ENCODE results near the gene KAT8.

The KAT8 gene

DNA sequence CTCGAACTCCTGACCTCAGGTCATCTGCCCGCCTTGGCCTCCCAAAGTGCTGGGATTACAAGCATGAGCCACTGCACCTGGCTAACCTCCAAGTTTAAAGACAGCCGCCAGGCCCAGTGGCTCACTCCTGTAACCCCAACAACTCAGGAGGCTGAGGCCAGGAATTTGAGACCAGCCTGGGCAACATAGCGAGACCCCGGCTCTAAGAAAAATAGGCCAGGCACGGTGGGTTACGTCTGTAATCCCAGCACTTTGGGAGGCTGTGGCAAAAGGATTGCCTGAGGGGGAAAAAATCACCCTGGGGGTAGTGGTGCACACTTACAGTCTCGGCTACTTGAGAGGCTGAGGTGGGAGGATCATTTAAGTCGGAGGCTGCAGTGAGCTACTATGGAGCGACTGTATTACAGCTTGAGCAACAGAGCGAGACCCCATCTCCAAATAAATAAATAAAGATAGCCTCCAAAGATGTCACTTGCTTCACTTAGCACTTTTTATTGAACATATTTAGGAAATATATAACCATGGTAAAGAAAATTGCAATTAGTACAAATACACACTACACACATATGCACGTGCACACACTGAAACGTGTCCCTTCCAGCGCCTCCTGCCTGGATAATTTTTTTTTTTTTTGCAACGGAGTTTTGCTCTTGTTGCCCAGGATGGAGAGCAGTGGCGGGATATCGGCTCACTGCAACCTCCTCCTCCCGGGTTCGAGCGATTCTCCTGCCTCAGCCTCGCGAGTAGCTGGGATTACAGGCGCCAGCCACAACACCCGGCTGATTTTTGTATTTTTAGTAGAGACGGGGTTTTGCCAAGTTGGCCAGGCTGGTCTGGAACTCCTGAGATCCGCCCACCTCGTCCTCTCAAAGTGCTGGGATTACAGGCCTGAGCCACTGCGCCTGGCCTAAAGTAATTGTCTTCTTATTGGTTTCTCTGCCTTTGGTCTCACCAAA is 10.7 kb upstream of the KAT8 start:
- H3K4me1 ChIP-seq (ENCODE audit: control extremely low read depth in 1 of 4, control insufficient read depth in 4 of 4, insufficient read depth in 4 of 4, low read length in 3 of 4): peaks cover 2 to 21% (median 18%) of the 10 kb centered on the region in 4 experiments
- no peaks in the 10 kb centered on the region for H3K27me3 ChIP-seq (replicated peaks in 2 of 5; ENCODE audit: control insufficient read depth in 4 of 5, insufficient read depth in 5 of 5, low read length in 4 of 5)
- H3K4me3 ChIP-seq (ENCODE audit: control insufficient read depth in 1 of 7, extremely low read depth in 1 of 7, insufficient read depth in 4 of 7, low read depth in 2 of 7, low read length in 6 of 7): no peak overlapping the region
- ChIA-PET CTCF (interaction anchor here (1.1 to 1.4 kb wide), 2 partner anchors 16 to 36 kb away, joined by 3 to 4 read pairs; no protein-coding TSS in a partner anchor), POLR2A (no interaction called here)
- WGBS (ENCODE audit: insufficient coverage): 91% methylated on average over 19 of the region's 28 CpGs
- DNase-seq: no peak
- H3K9me3 ChIP-seq (ENCODE audit: control extremely low read depth in 1 of 5, control insufficient read depth in 4 of 5, insufficient read depth in 2 of 5, low read depth in 1 of 5, low read length in 4 of 5): no peaks in the 10 kb centered on the region
- H3K36me3 ChIP-seq (ENCODE audit: control insufficient read depth in 4 of 4, insufficient read depth in 4 of 4, low read length in 3 of 4): peaks cover 8 to 25% (median 21%) of the 10 kb centered on the region in 4 experiments
- no peak overlapping the region for H3K27ac ChIP-seq (ENCODE audit: insufficient read depth in 1 of 2, low read depth in 1 of 2, low read length in 2 of 2, poor library complexity in 1 of 2, severe bottlenecking in 2 of 2)

DNA sequence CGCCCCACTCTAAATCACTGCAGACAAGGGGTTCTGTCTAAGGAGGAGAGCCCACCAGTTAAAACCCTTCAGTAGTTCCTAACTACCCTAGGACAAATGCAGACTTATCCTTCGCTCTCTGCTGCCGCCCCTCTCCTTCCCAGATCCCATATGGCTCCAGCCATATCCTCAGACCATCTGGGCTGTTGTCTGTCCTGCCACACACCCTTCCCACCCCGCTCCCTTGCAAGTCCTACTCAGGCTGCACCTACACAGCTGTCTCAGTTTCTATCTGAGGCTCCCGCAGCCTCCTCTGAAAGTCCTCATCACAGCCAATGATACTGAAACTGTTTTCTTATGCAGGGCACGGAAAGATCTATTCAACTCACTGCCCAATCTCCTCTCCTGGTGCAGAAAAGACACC is 10.0 kb upstream of the KAT8 start:
- no peak overlapping the region for H3K4me3 ChIP-seq (ENCODE audit: control insufficient read depth in 1 of 7, extremely low read depth in 1 of 7, insufficient read depth in 4 of 7, low read depth in 2 of 7, low read length in 6 of 7)
- 98% methylated on average over 6 of the region's 6 CpGs for WGBS (ENCODE audit: insufficient coverage)

DNA sequence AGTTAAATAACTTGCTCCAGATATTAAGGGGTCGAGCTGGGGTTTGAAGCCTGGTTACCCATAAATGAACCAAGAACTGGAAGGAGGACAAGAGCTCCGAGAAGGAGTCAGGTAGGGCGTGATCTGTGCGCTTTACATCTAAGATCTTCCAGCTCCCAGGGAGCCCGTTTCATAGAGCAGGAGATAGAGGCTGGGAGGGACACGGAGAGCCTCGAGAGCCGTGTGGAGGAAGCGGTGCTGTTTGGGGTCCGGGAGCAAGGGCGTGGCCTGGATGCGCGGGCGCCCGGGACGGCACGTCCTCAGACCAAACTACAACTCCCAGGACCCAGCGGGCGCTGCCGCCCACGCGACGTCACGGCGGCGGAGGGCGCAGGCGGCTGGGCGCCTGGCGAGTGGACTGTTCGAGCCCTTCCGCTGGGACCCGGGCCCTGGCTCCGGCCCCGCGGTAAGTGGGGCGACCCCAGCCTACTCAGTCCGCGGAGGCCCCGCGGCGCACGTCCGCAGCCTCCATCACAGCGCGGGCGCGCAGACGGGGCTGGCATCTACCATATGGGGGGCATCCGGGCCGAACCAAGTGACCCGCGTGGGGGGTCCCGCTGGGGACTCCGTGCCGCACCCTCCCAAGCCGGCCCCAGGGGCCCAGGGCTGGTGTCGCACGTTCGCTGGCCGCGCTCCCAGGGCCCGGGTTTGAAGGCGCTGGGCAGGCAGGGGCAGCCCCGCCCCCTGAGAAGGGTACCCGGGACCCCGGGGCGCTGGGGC is 9.2 kb upstream of the KAT8 start, which contains the start of gene BCKDK:
BCKDK (plus strand) TSS at position 352 of the 759 bp plus-strand sequence. CDS start 838 bp downstream, outside the sequence.
- peak; percentile 44 to 56 (median 50) for DNase-seq
- peaks cover 8 to 37% (median 29%) of the 10 kb centered on the region in 4 experiments for H3K36me3 ChIP-seq (ENCODE audit: control insufficient read depth in 4 of 4, insufficient read depth in 4 of 4, low read length in 3 of 4)
- H3K27me3 ChIP-seq (replicated peaks in 2 of 5; ENCODE audit: control insufficient read depth in 4 of 5, insufficient read depth in 5 of 5, low read length in 4 of 5): no peaks in the 10 kb centered on the region
- ChIA-PET CTCF (interaction anchor here (0.9 to 2.4 kb wide), 5 partner anchors 9 to 153 kb away, joined by 3 to 7 read pairs (median 3); partner anchors contain the start of gene KAT8), POLR2A (interaction anchor here (1.0 kb wide), 1 partner anchor 34 kb away, joined by 3 read pairs; no protein-coding TSS in a partner anchor)
- 4% methylated on average over 65 of the region's 68 CpGs for WGBS (ENCODE audit: insufficient coverage)
- H3K4me1 ChIP-seq (ENCODE audit: control extremely low read depth in 1 of 4, control insufficient read depth in 4 of 4, insufficient read depth in 4 of 4, low read length in 3 of 4): peaks cover 6 to 33% (median 27%) of the 10 kb centered on the region in 4 experiments
- H3K27ac ChIP-seq (ENCODE audit: insufficient read depth in 1 of 2, low read depth in 1 of 2, low read length in 2 of 2, poor library complexity in 1 of 2, severe bottlenecking in 2 of 2): peak within 1 kb of the TSS in 1 of 2 experiments; percentile 70
- no peaks in the 10 kb centered on the region for H3K9me3 ChIP-seq (ENCODE audit: control extremely low read depth in 1 of 5, control insufficient read depth in 4 of 5, insufficient read depth in 2 of 5, low read depth in 1 of 5, low read length in 4 of 5)
- peak within 1 kb of the TSS; percentile 52 to 87 (median 87) for H3K4me3 ChIP-seq (ENCODE audit: control insufficient read depth in 1 of 7, extremely low read depth in 1 of 7, insufficient read depth in 4 of 7, low read depth in 2 of 7, low read length in 6 of 7)

More for the DNA sequence above, 10.0 kb upstream of the KAT8 start:
- peaks cover 8 to 32% (median 27%) of the 10 kb centered on the region in 4 experiments for H3K36me3 ChIP-seq (ENCODE audit: control insufficient read depth in 4 of 4, insufficient read depth in 4 of 4, low read length in 3 of 4)
- DNase-seq: no peak
- H3K27me3 ChIP-seq (replicated peaks in 2 of 5; ENCODE audit: control insufficient read depth in 4 of 5, insufficient read depth in 5 of 5, low read length in 4 of 5): no peaks in the 10 kb centered on the region
- H3K27ac ChIP-seq (ENCODE audit: insufficient read depth in 1 of 2, low read depth in 1 of 2, low read length in 2 of 2, poor library complexity in 1 of 2, severe bottlenecking in 2 of 2): peak overlapping the region in 1 of 2 experiments; percentile 70
- no peaks in the 10 kb centered on the region for H3K9me3 ChIP-seq (ENCODE audit: control extremely low read depth in 1 of 5, control insufficient read depth in 4 of 5, insufficient read depth in 2 of 5, low read depth in 1 of 5, low read length in 4 of 5)
- H3K4me1 ChIP-seq (ENCODE audit: control extremely low read depth in 1 of 4, control insufficient read depth in 4 of 4, insufficient read depth in 4 of 4, low read length in 3 of 4): peaks cover 2 to 26% (median 20%) of the 10 kb centered on the region in 4 experiments
- CTCF ChIA-PET: interaction anchor here (0.9 to 1.4 kb wide), 4 partner anchors 10 to 152 kb away, joined by 3 to 4 read pairs (median 3); partner anchors contain the start of gene KAT8
- POLR2A ChIA-PET: interaction anchor here (1.0 kb wide), 1 partner anchor 35 kb away, joined by 3 read pairs; no protein-coding TSS in a partner anchor

DNA sequence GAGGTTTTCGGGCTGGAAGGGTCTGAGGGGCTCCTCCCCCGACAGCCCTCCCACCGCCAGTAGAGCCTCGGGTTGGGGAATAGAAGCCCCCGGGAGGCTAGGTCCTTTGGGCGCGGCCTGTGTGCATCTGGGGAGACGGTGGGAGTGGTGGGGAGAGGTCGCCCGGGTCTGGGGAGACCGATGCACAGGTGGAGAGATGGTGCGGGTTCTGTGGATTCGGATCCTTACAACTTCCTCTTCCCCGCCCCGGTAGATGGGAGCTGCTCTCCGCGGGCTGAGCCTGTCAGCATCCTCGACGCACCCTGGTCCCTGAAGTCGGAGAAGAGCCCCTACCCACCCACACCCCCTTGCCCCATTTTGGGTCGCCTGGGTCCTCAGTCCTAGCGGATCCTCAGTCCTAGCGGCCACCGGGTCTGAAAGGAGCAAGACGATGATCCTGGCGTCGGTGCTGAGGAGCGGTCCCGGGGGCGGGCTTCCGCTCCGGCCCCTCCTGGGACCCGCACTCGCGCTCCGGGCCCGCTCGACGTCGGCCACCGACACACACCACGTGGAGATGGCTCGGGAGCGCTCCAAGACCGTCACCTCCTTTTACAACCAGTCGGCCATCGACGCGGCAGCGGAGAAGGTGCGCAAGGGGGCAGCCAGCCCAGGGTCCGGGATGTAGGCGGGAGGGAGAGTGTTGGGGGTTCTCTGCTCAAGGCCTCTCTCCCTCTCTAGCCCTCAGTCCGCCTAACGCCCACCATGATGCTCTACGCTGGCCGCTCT is 8.5 kb upstream of the KAT8 start:
- peak overlapping the region; percentile 52 to 87 (median 87) for H3K4me3 ChIP-seq (ENCODE audit: control insufficient read depth in 1 of 7, extremely low read depth in 1 of 7, insufficient read depth in 4 of 7, low read depth in 2 of 7, low read length in 6 of 7)
- peaks cover 7 to 41% (median 35%) of the 10 kb centered on the region in 4 experiments for H3K4me1 ChIP-seq (ENCODE audit: control extremely low read depth in 1 of 4, control insufficient read depth in 4 of 4, insufficient read depth in 4 of 4, low read length in 3 of 4)
- peak overlapping the region in 1 of 2 experiments; percentile 70 for H3K27ac ChIP-seq (ENCODE audit: insufficient read depth in 1 of 2, low read depth in 1 of 2, low read length in 2 of 2, poor library complexity in 1 of 2, severe bottlenecking in 2 of 2)
- H3K36me3 ChIP-seq (ENCODE audit: control insufficient read depth in 4 of 4, insufficient read depth in 4 of 4, low read length in 3 of 4): peaks cover 8 to 37% (median 29%) of the 10 kb centered on the region in 4 experiments
- POLR2A ChIA-PET: no interaction called here
- DNase-seq: peak in 2 of 3 donors; percentile 30 to 33
- 66% methylated on average over 38 of the region's 57 CpGs for WGBS (ENCODE audit: insufficient coverage)
- H3K9me3 ChIP-seq (ENCODE audit: control extremely low read depth in 1 of 5, control insufficient read depth in 4 of 5, insufficient read depth in 2 of 5, low read depth in 1 of 5, low read length in 4 of 5): no peaks in the 10 kb centered on the region
- CTCF ChIA-PET: interaction anchor here (1.6 to 2.4 kb wide), 2 partner anchors 18 to 33 kb away, joined by 4 to 7 read pairs; no protein-coding TSS in a partner anchor
- no peaks in the 10 kb centered on the region for H3K27me3 ChIP-seq (replicated peaks in 2 of 5; ENCODE audit: control insufficient read depth in 4 of 5, insufficient read depth in 5 of 5, low read length in 4 of 5)

DNA sequence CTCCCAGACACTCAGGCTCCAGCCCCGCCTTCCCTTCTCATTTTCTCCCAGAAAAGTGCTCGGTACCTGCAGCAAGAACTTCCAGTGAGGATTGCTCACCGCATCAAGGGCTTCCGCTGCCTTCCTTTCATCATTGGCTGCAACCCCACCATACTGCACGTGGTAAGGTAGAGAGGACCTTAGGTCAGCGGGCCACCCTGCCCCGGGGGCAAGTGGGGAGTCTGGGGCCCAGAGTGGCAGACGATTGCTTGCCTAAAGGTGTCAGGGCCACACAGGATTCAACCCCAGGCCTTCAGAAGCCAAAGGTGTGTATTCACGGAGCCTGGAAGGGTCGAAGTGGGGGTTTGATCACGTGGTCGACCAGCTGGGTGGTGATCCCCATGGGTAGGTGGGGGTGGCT is 7.8 kb upstream of the KAT8 start:
- peak overlapping the region in 2 of 7 experiments; percentile 82 to 87 for H3K4me3 ChIP-seq (ENCODE audit: control insufficient read depth in 1 of 7, extremely low read depth in 1 of 7, insufficient read depth in 4 of 7, low read depth in 2 of 7, low read length in 6 of 7)
- CTCF ChIA-PET: interaction anchor here (0.7 to 2.4 kb wide), 4 partner anchors 14 to 37 kb away, joined by 3 to 7 read pairs (median 4); no protein-coding TSS in a partner anchor
- no peak for DNase-seq
- H3K27me3 ChIP-seq (replicated peaks in 2 of 5; ENCODE audit: control insufficient read depth in 4 of 5, insufficient read depth in 5 of 5, low read length in 4 of 5): no peaks in the 10 kb centered on the region
- H3K9me3 ChIP-seq (ENCODE audit: control extremely low read depth in 1 of 5, control insufficient read depth in 4 of 5, insufficient read depth in 2 of 5, low read depth in 1 of 5, low read length in 4 of 5): no peaks in the 10 kb centered on the region
- H3K4me1 ChIP-seq (ENCODE audit: control extremely low read depth in 1 of 4, control insufficient read depth in 4 of 4, insufficient read depth in 4 of 4, low read length in 3 of 4): peaks cover 7 to 47% (median 39%) of the 10 kb centered on the region in 4 experiments
- peaks cover 8 to 37% (median 29%) of the 10 kb centered on the region in 4 experiments for H3K36me3 ChIP-seq (ENCODE audit: control insufficient read depth in 4 of 4, insufficient read depth in 4 of 4, low read length in 3 of 4)
- POLR2A ChIA-PET: no interaction called here
- WGBS (ENCODE audit: insufficient coverage): 91% methylated on average over 11 of the region's 12 CpGs
- H3K27ac ChIP-seq (ENCODE audit: insufficient read depth in 1 of 2, low read depth in 1 of 2, low read length in 2 of 2, poor library complexity in 1 of 2, severe bottlenecking in 2 of 2): no peak overlapping the region

All from common myeloid progenitor, CD34-positive (primary cell).